Measurements from ENCODE around the gene RANBP3. TPM values are rescaled to one million over a fixed set of nuclear protein-coding genes. Genes with fewer than 3 reads are reported as not detected.
"Not testable (repeated sequence)": the region's sequence is repeated elsewhere in the genome, so short reads cannot be mapped to it uniquely, and the experiment has no call there.

The RANBP3 gene
- total RNA-seq, 4 donors from 2014 or later, result 58.9 to 175 (median 65.0) TPM

- peak overlapping the region in 3 of 4 donors; percentile 34 to 58 (median 37) for H3K27ac ChIP-seq
- peaks cover 34% of the 10 kb centered on the region for H3K27me3 ChIP-seq
- H3K36me3 ChIP-seq; H3K9me3 ChIP-seq; DNase-seq; H3K4me3 ChIP-seq; intact Hi-C loops (cut with DNase I; ENCODE audit: low total_unique reads): not testable (repeated sequence)
- in situ Hi-C loops (cut with MboI; ENCODE audit: low pct_ligation_motif_present in 1 of 4, low pct_unique_long_range_greater_than_20kb in 1 of 4, low sequenced_read_pairs in 3 of 4), result loop anchor here in 2 of 4 donors (10.0 kb wide), 2 partner anchors 69 to 79 kb away; partner anchors contain the start of gene NRTN (in 1 of the 2)
- WGBS, 2 donors (ENCODE audit: low coverage in 1 of 2), result 63 to 86% methylated on average over 8 to 13 of the region's 13 CpGs
- peaks cover 12 to 15% (median 13%) of the 10 kb centered on the region in 4 donors for H3K4me1 ChIP-seq
Measured at GRCh38 chr19:5883157-5883873, 94.6 kb downstream of the RANBP3 start.

GRCh38 chr19:5882421-5882968, 95.4 kb downstream of the RANBP3 start:
- TF ChIP-seq EP300 (IDR thresholded peaks at IDR 0.05; ENCODE audit: low read depth), result no peak
- TF ChIP-seq POLR2A (IDR thresholded peaks at IDR 0.05), result no peak
- TF ChIP-seq CTCF (IDR thresholded peaks at IDR 0.05), result no peak
- no peak for TF ChIP-seq POLR2AphosphoS5 (IDR thresholded peaks at IDR 0.05)
- in situ Hi-C loops (cut with MboI; ENCODE audit: low pct_ligation_motif_present in 1 of 4, low pct_unique_long_range_greater_than_20kb in 1 of 4, low sequenced_read_pairs in 3 of 4), result loop anchor here in 2 of 4 donors (10.0 kb wide), 2 partner anchors 68 to 78 kb away; partner anchors contain the start of gene NRTN (in 1 of the 2)
- Histone ChIP-seq H3K27me3 (peaks cover 42% of the 10 kb centered on the region), H3K27ac (peak overlapping the region; percentile 43 to 82 (median 67)), H3K9me3 (no peaks in the 10 kb centered on the region), H3K4me1 (peaks cover 12 to 15% (median 13%) of the 10 kb centered on the region in 4 donors), H3K36me3 (no peaks in the 10 kb centered on the region), H3K4me3 (no peak overlapping the region)
- intact Hi-C loops (cut with DNase I; ENCODE audit: low total_unique reads), result no loop called here
- DNase-seq, result no peak
- WGBS, 2 donors (ENCODE audit: low coverage in 1 of 2), result 20 to 58% methylated on average over 1 to 9 of the region's 9 CpGs

GRCh38 chr19:5881543-5882299, 96.2 kb downstream of the RANBP3 start:
- TF ChIP-seq EP300 (IDR thresholded peaks at IDR 0.05; ENCODE audit: low read depth) (no peak), POLR2A (IDR thresholded peaks at IDR 0.05) (no peak), CTCF (IDR thresholded peaks at IDR 0.05) (no peak)
- Histone ChIP-seq H3K4me1 (peaks cover 12 to 15% (median 13%) of the 10 kb centered on the region in 4 donors), H3K27ac (peak overlapping the region; percentile 63 to 82 (median 70)), H3K9me3 (no peaks in the 10 kb centered on the region), H3K36me3 (no peaks in the 10 kb centered on the region), H3K4me3 (no peak overlapping the region), H3K27me3 (peaks cover 45% of the 10 kb centered on the region)
- DNase-seq, result no peak
- 53 to 56% methylated on average over 2 to 19 of the region's 19 CpGs for WGBS, 2 donors (ENCODE audit: low coverage in 1 of 2)
- in situ Hi-C loops (cut with MboI; ENCODE audit: low pct_ligation_motif_present in 1 of 4, low pct_unique_long_range_greater_than_20kb in 1 of 4, low sequenced_read_pairs in 3 of 4), result loop anchor here in 2 of 4 donors (10.0 kb wide), 2 partner anchors 67 to 77 kb away; partner anchors contain the start of gene NRTN (in 1 of the 2)
- intact Hi-C loops (cut with DNase I; ENCODE audit: low total_unique reads), result no loop called here

- H3K36me3 ChIP-seq, result no peaks in the 10 kb centered on the region
- WGBS, 2 donors (ENCODE audit: low coverage in 1 of 2), result 18 to 60% methylated on average over 1 to 15 of the region's 15 CpGs
- DNase-seq, result peak; percentile 74
- peaks cover 45% of the 10 kb centered on the region for H3K27me3 ChIP-seq
- in situ Hi-C loops (cut with MboI; ENCODE audit: low pct_ligation_motif_present in 1 of 4, low pct_unique_long_range_greater_than_20kb in 1 of 4, low sequenced_read_pairs in 3 of 4), result loop anchor here in 2 of 4 donors (10.0 kb wide), 2 partner anchors 66 to 76 kb away; partner anchors contain the start of gene NRTN (in 1 of the 2)
- no peaks in the 10 kb centered on the region for H3K9me3 ChIP-seq
- H3K27ac ChIP-seq, result peak overlapping the region; percentile 63 to 84 (median 75)
- H3K4me1 ChIP-seq, result peaks cover 12 to 15% (median 13%) of the 10 kb centered on the region in 4 donors
- no peak overlapping the region for H3K4me3 ChIP-seq
- intact Hi-C loops (cut with DNase I; ENCODE audit: low total_unique reads), result no loop called here
- peak; percentile 41 to 51 (median 45) for TF ChIP-seq POLR2AphosphoS5 (IDR thresholded peaks at IDR 0.05)
- no peak for TF ChIP-seq CTCF (IDR thresholded peaks at IDR 0.05)
- TF ChIP-seq EP300 (IDR thresholded peaks at IDR 0.05; ENCODE audit: low read depth), result peak; percentile 62
Measured at GRCh38 chr19:5880604-5881078, 97.3 kb downstream of the RANBP3 start.
